Natural killer cell treated with Interleukin-12 subunit alpha and Interleukin-12 subunit beta and Interleukin-15 and Interleukin-18, amount 100 ng/mL, for 72 hours (primary cell): ENCODE measurements around the gene TMEM167B. TPM values are rescaled to one million over a fixed set of nuclear protein-coding genes. Genes with fewer than 3 reads are reported as not detected.
A peak's percentile ranks its signal among the peaks of the same experiment; 100 is the strongest.
"Not testable (repeated sequence)": the region's sequence is repeated elsewhere in the genome, so short reads cannot be mapped to it uniquely, and the experiment has no call there.

Source experiments
- ATAC-seq, 2 donors: fragments of 150-1000 bp; cut with Tn5 transposase in 1 of 2; sonication (Bioruptor Pico), chemical (Tn5 transposase) in 1 of 2; 2 replicates each; pipeline ENCODE4 v1.10.0; 2021
- DNase-seq: peaks from one replicate; pipeline ENCODE4 v3.0.0; 2022; ENCODE audit warnings: low spot score
- H3K27ac Mint-ChIP-seq, 2 donors: 1 replicate in 1 of 2; 2 replicates in 1 of 2; pipeline ENCODE4 v1.8.0; 2022; ENCODE audit warnings: mixed read lengths in 2 of 2, mild to moderate bottlenecking in 1 of 2, moderate library complexity in 1 of 2
- H3K27me3 Mint-ChIP-seq, 2 donors: 1 replicate in 1 of 2; 2 replicates in 1 of 2; pipeline ENCODE4 v1.8.0; 2022; ENCODE audit warnings: mixed read lengths in 2 of 2
- H3K36me3 Mint-ChIP-seq: one replicate; pipeline ENCODE4 v1.8.0; 2022; ENCODE audit warnings: mixed read lengths
- H3K4me1 Mint-ChIP-seq, 2 donors: 1 replicate in 1 of 2; 2 replicates in 1 of 2; pipeline ENCODE4 v1.8.0; 2022; ENCODE audit warnings: low read depth in 2 of 2, mixed read lengths in 2 of 2, mild to moderate bottlenecking in 1 of 2
- H3K4me3 Mint-ChIP-seq: one replicate; pipeline ENCODE4 v1.8.0; 2022; ENCODE audit warnings: mixed read lengths
- H3K9me3 Mint-ChIP-seq: 2 replicates; pipeline ENCODE4 v1.8.0; 2022; ENCODE audit warnings: mixed read lengths
- total RNA-seq, 2 donors: library from RNA; stranded (reverse); gene quantifications; one replicate each; pipeline ENCODE4 v1.2.3, GENCODE V29; 2022

Gene TMEM167B
- 10 to 100 TPM; 40.8 to 53.8 TPM for total RNA-seq

DNA sequence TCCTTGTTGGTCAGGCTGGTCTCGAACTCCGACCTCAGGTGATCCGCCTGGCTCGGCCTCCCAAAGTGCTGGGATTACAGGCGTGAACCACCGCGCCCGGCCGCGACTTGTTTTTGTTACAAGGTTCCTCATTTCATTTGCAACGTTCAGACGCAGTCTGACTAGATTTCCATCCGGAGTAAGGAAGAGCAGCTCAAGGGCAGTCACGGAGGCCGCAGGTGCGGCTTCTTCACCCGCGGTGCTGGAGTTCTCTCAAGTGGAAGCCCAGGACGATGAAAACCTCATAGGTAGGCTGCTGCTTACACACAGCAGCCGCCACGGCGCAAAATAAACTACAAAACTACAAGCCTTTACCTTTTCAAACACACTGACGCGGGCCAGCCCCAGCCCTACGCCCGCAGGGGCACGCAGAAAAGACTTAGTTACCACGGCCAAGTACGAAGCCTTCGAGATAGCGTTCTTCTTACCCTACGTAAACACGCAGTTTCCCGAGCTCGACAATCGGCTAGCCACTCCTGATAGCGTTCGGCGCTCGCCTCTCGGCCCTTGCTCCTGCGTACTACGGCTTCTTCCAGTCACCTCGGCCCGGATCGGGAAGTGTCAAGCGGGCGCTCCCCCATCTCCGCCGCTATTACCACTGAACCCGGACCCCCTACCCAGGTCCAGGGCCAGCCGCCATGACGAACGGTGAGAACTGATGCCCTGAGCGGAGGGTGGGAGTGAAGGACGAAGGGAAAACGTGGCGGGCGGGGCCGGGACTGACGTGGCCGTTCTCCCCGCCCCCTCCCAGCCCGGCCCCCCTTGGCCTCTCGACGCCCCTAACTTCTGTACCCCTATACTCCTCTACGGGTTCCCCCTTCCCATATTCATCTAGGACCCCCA lies at the start of gene TMEM167B:
TSS of gene TMEM167B (plus strand) at position 569 of the 882 bp plus-strand sequence. CDS start at position 678, 109 bp downstream.
- DNase-seq (peak; percentile 92), ATAC-seq (peak; percentile 97)
- Mint-ChIP-seq H3K27me3 (no peaks in the 10 kb centered on the region), H3K4me3 (peak within 1 kb of the TSS; percentile 92), H3K9me3 (no peaks in the 10 kb centered on the region), H3K27ac (peak within 1 kb of the TSS; percentile 81 to 98), H3K36me3 (peaks cover 10% of the 10 kb centered on the region), H3K4me1 (peaks cover 25 to 34% of the 10 kb centered on the region in 2 donors)

DNA sequence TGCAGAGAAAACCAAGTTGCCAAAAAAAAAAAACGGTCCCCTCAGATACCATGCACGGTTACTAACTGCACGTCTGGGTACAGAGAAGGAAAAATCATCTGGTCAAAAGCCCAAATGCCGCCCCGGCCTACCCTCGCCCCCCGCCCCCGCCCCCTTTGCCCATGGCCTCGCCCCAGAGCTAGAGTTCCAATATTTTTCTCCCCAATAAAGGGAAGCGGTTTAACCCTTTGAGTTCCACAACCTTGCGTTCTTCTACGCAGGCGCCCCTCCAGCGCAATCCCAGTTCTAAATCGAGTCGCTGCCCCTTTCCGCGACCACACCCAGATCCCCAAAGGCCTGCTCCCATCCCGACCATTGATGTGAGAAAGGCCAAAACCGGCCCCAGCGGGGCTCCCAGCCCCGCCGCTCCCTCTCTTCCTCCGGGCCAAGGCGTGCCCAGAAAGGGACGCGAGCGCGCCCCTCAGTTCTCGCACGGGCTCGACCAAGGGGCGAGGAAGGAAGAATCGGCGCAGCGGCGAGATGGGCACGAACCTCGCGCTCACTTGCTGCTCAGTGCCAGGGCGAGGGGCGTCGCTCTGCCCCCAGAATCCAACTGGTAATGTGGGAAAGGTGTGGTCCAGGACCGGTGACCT lies 49.5 kb upstream of the TMEM167B start:
- Mint-ChIP-seq H3K27ac (peak overlapping the region; percentile 39 to 62), H3K4me3 (peak overlapping the region; percentile 95), H3K27me3 (no peaks in the 10 kb centered on the region), H3K9me3 (no peaks in the 10 kb centered on the region), H3K4me1 (peaks cover 14% of the 10 kb centered on the region in 2 donors), H3K36me3 (no peaks in the 10 kb centered on the region)
- peak; percentile 1 to 29 for ATAC-seq
- no peak for DNase-seq

DNA sequence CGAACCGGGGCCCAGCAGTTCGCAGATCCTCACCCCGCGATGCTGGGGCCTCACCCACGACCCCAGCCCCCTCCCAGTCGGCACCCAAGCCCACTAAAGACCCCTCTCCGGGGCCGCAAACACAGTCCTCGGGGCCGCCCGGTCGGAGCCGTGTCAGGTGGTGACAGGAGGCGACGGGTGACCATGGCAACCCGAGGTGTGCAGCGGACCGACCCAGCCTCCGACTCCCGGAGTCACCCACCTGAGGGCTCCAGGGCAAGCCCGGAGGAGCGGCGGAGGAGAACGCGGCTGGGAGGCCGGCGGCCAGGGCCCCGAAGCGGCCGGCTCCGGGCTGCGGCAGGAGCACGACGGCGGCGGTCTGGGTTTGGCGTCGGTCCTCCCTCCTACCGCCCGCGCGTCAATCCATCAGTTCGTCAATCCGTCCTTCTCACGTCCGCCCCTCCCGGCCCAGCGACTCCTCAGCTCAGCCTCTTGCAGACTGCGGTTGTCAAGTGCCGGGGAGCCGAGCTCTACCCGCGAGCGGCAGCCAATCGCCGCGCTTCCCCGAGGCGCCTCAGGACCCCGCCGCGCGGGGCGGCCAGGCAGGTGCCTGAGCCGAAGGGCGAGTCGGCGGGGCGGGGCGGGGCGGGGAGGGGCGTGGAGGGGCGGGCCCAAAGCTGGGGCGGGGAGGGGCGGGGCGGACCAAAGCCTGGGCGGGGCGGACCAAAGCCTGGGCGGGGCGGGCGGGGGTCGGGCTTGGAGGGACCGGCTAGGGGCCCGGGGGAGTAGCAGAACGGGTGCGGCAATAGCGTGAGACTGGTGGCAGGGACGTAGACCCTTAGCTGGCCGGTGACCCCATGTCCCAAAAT lies 48.7 kb upstream of the TMEM167B start, which contains the start of gene WDR47:
TSS of gene WDR47 (minus strand) at position 482 of the 848 bp plus-strand sequence. CDS start 18,590 bp downstream, outside the sequence.
- Mint-ChIP-seq H3K36me3 (no peaks in the 10 kb centered on the region), H3K4me3 (peak within 1 kb of the TSS; percentile 95), H3K27ac (peak within 1 kb of the TSS; percentile 62 to 74), H3K4me1 (peaks cover 14% of the 10 kb centered on the region in 2 donors), H3K27me3 (no peaks in the 10 kb centered on the region), H3K9me3 (no peaks in the 10 kb centered on the region)
- peak; percentile 99 for DNase-seq
- ATAC-seq = peak; percentile 99 to 100

DNA sequence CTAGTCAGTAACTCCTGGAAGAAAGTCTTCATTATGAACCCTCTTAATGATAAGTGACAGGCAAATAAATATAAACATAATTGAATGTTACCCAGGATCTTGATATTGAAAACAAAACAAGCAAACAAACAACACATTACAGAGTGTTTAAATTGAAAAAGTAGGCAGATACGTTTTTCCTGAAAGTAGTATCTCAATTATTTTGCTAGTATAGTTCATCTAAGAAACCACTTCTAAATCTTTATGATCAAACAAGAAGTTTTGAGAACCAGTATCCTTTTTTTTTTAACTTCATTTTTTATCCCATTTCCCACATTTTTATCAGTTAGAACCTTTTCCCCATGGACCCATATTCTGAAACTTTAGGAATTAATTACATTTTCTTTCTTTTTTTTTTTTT lies 45.0 kb upstream of the TMEM167B start:
- no peak overlapping the region for H3K4me3 Mint-ChIP-seq
- peaks cover 2 to 5% of the 10 kb centered on the region in 2 donors for H3K27me3 Mint-ChIP-seq
- H3K4me1 Mint-ChIP-seq = peaks cover 6 to 7% of the 10 kb centered on the region in 2 donors
- no peaks in the 10 kb centered on the region for H3K36me3 Mint-ChIP-seq
- DNase-seq (no peak), ATAC-seq (no peak)
- no peak overlapping the region for H3K27ac Mint-ChIP-seq
- H3K9me3 Mint-ChIP-seq = no peaks in the 10 kb centered on the region

DNA sequence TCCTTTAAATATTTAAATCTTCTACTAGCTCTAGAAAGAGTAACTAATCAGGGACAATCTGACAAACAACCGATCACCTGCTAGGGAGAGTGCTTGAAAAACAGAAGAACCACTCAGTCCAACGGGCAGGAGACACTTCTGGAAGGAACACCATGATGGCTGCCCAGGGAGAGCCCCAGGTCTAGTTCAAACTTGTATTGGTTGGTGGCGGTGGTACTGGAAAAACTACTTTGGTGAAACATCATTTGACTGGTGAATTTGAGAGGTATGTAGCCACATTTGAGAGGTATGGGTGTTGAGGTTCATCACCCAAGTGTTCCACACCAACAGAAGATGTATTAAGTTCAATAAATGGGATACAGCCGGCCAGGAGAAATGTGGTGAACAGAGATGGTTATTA lies 43.9 kb upstream of the TMEM167B start:
- H3K4me1 Mint-ChIP-seq = peaks cover 3 to 5% of the 10 kb centered on the region in 2 donors
- no peak overlapping the region for H3K27ac Mint-ChIP-seq
- ATAC-seq = no peak

DNA sequence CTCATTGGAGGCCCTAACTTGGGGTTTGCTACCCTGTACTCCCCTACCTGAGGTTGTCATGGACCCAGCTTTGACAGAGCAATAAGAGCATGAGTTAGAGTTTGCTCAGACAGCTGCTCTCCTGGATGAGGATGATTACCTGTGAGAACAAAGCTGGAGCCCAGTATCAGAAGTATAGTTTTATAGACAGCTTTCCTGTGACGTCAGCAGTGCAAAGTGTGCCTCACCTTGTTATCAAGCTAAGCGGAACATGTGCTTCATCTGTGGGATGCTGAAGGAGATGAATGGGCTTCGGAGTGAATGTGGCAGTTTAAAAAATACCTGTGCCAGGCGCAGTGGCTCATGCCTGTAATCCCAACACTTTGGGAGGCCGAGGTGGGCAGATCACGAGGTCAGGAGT lies 43.2 kb upstream of the TMEM167B start:
- Mint-ChIP-seq H3K4me1 (peaks cover 3 to 4% of the 10 kb centered on the region in 2 donors), H3K36me3 (no peaks in the 10 kb centered on the region), H3K27me3 (peaks cover 4 to 5% of the 10 kb centered on the region in 2 donors), H3K4me3 (no peak overlapping the region), H3K9me3 (no peaks in the 10 kb centered on the region), H3K27ac (no peak overlapping the region)
- no peak for ATAC-seq
- no peak for DNase-seq

More for the DNA sequence above, 43.9 kb upstream of the TMEM167B start:
- no peak for DNase-seq
- no peaks in the 10 kb centered on the region for H3K36me3 Mint-ChIP-seq
- peaks cover 4 to 5% of the 10 kb centered on the region in 2 donors for H3K27me3 Mint-ChIP-seq
- H3K9me3 Mint-ChIP-seq = no peaks in the 10 kb centered on the region
- no peak overlapping the region for H3K4me3 Mint-ChIP-seq

DNA sequence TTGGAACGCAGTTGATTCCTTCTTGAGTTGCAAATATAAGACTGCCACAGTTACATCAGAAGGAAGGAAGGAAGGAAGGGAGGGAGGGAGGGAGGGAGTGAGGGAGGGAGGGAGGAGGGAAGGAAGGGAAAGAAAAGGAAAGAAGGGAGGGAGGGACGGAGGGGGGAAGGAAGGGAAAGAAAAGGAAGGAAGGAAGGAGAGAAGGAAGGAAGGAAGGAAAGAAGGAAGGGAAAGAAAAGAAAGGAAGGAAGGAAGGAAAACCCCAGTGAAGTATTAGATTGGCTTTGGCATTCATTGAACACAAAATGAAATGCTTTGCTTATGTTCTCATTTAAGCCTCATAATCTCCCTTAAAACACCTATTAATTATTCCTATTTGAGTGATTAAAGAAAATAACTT lies 42.2 kb upstream of the TMEM167B start:
- ATAC-seq (no peak), DNase-seq (no peak)
- Mint-ChIP-seq H3K27ac (no peak overlapping the region), H3K4me3 (no peak overlapping the region), H3K4me1 (no peaks in the 10 kb centered on the region), H3K27me3 (peaks cover 4 to 5% of the 10 kb centered on the region in 2 donors), H3K36me3 (no peaks in the 10 kb centered on the region), H3K9me3 (no peaks in the 10 kb centered on the region)

DNA sequence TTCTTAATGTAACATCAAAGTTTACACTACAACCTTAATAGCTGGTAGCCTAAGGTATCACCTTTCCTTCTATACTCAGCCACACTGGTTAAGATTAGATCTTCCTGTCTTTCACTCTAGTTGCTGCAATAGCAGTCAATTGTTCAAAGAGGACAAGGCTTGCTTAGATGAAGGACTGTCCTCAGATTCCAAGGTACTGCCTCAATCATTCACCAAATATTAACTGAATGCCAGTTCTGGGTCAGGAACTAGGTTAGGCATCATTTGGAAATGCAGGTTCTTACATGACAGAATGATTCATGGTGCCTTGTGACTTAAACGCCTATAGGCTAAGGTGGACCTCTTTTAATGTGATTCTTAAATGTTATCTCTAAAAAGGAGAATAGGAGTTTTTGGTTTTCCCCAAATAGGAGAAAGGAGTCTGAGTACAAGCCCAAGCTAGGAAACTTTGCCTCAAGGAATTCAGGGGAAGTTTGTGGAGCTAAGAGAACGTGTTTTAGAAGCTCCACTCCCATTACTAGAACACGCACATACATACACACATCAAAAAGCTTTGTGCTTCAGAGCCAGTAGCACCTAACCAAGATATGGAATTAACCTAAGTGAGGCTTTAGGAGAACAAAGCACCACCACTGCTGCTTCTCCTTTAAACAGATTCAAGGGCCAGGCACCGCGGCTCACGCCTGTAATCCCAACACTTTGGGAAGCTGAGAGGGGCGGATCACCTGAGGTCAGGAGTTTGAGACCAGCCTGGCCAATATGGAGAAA lies 40.2 kb upstream of the TMEM167B start:
- ATAC-seq (no peak), DNase-seq (no peak)
- no peaks in the 10 kb centered on the region for H3K4me1 Mint-ChIP-seq
- no peak overlapping the region for H3K27ac Mint-ChIP-seq
- no peak overlapping the region for H3K4me3 Mint-ChIP-seq
- no peaks in the 10 kb centered on the region for H3K9me3 Mint-ChIP-seq
- H3K36me3 Mint-ChIP-seq = no peaks in the 10 kb centered on the region
- peaks cover 4 to 5% of the 10 kb centered on the region in 2 donors for H3K27me3 Mint-ChIP-seq

DNA sequence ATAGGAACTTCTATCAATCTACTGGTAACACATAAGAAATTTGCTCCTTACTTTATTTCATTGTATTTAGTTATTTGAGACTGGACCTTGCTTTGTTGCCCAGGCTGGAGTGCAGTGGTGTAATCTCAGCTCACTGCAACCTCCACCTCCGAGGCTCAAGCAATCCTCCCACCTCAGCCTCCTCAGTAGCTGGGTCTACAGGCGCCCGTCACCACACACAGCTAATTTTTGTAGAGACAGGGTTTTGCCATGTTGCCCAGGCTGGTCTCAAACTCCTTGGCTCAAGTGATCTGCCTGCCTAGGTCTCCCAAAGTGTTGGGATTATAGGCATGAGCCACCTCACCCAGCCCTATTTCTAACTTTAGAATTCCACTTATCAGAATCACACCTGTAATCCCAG lies 38.4 kb upstream of the TMEM167B start:
- H3K36me3 Mint-ChIP-seq, DNase-seq, H3K27me3 Mint-ChIP-seq, H3K4me1 Mint-ChIP-seq, H3K27ac Mint-ChIP-seq, H3K9me3 Mint-ChIP-seq, H3K4me3 Mint-ChIP-seq, ATAC-seq: not testable (repeated sequence)

DNA sequence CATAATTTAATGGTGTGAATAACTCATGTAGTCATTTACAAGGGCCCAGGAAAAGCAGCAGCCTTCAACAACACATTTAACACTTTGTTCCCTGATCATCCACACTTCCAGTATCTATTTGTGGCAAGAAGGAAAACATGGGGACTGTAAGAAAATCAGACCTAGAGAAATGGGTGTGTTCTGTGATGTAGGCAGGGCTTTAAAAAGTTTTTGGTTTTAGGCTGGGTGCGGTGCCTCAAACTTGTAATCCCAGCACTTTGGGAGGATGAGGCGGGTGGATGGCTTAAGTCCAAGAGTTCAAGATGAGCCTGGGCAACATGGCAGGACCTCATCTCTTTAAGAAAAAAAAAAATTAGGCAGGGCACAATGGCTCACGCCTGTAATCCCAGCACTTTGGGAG lies 34.5 kb upstream of the TMEM167B start:
- no peaks in the 10 kb centered on the region for H3K36me3 Mint-ChIP-seq
- H3K27ac Mint-ChIP-seq = no peak overlapping the region
- H3K9me3 Mint-ChIP-seq = no peaks in the 10 kb centered on the region
- H3K27me3 Mint-ChIP-seq = no peaks in the 10 kb centered on the region
- DNase-seq (no peak), ATAC-seq (no peak)
- H3K4me3 Mint-ChIP-seq = no peak overlapping the region
- H3K4me1 Mint-ChIP-seq = no peaks in the 10 kb centered on the region

DNA sequence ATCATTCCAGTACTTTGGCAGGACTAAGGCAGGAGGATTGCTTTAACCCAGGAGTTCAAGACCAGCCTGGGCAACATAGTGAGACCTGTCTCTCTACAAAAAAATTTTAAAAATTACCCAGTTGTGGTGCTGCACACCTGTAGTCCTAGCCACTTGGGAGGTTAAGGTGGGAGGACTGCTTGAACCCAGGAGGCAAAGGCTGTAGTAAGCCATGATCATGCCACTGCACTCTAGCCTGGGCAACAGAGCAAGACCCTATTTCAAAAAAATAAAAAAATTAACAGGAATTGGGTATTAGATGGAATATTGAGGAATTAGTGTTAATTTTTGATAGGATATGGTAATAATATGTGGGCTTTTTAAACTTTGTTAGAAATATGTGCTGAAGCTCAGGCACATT lies 31.5 kb upstream of the TMEM167B start:
- H3K27ac Mint-ChIP-seq = no peak overlapping the region
- no peak for DNase-seq
- no peaks in the 10 kb centered on the region for H3K36me3 Mint-ChIP-seq
- no peak for ATAC-seq
- no peaks in the 10 kb centered on the region for H3K27me3 Mint-ChIP-seq
- no peaks in the 10 kb centered on the region for H3K4me1 Mint-ChIP-seq
- no peak overlapping the region for H3K4me3 Mint-ChIP-seq
- H3K9me3 Mint-ChIP-seq = no peaks in the 10 kb centered on the region

DNA sequence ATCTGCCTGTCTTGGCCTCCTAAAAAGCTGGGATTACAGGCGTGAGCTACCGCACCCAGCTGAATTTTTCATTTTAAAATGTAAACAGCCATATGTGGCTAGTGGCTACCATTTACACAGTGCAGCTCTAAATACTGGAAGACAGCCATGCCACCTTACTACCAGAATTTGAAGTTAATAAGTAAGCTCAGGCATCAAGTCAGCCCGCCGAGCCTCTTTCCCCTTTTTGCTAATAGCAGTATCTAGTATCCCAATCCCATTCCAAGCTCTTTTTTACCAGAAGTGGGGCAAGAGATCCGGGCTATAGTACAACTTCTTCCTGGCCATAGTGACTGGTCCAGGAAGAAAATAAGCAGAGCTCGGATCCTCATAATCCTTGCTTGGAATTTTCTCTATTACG lies 29.9 kb upstream of the TMEM167B start:
- H3K9me3 Mint-ChIP-seq = no peaks in the 10 kb centered on the region
- peaks cover 5% of the 10 kb centered on the region for H3K36me3 Mint-ChIP-seq
- DNase-seq (no peak), ATAC-seq (no peak)
- H3K27ac Mint-ChIP-seq = no peak overlapping the region
- no peaks in the 10 kb centered on the region for H3K27me3 Mint-ChIP-seq
- H3K4me1 Mint-ChIP-seq = no peaks in the 10 kb centered on the region
- no peak overlapping the region for H3K4me3 Mint-ChIP-seq

DNA sequence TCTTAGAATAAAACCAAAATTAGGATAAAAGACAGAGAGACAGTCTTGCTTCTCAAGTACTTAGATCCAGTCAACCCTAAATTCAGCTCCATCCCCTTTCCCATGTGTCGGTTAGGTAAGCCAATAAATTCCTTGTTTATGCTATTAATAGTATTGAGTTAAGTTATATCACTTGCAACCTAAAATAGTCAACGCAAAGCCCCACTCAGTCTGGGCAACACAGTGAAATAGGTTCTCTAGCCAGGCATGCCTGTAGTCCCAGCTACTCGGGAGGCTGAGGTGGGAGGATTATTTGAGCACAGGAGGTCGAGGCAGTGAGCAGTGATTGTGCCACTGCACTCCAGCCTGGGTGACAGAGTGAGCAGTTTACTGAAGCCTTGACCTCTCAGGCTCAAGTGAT lies 29.4 kb upstream of the TMEM167B start:
- no peak for DNase-seq
- Mint-ChIP-seq H3K4me3 (no peak overlapping the region), H3K9me3 (no peaks in the 10 kb centered on the region), H3K4me1 (no peaks in the 10 kb centered on the region), H3K36me3 (peaks cover 5% of the 10 kb centered on the region), H3K27ac (no peak overlapping the region), H3K27me3 (no peaks in the 10 kb centered on the region)
- no peak for ATAC-seq
